ENCODE data around the gene METTL22. TPM values are rescaled to one million over a fixed set of nuclear protein-coding genes. Genes with fewer than 3 reads are reported as not detected.

The METTL22 gene
- 10 to 100 TPM; 26.4 to 30.8 TPM for total RNA-seq

DNA sequence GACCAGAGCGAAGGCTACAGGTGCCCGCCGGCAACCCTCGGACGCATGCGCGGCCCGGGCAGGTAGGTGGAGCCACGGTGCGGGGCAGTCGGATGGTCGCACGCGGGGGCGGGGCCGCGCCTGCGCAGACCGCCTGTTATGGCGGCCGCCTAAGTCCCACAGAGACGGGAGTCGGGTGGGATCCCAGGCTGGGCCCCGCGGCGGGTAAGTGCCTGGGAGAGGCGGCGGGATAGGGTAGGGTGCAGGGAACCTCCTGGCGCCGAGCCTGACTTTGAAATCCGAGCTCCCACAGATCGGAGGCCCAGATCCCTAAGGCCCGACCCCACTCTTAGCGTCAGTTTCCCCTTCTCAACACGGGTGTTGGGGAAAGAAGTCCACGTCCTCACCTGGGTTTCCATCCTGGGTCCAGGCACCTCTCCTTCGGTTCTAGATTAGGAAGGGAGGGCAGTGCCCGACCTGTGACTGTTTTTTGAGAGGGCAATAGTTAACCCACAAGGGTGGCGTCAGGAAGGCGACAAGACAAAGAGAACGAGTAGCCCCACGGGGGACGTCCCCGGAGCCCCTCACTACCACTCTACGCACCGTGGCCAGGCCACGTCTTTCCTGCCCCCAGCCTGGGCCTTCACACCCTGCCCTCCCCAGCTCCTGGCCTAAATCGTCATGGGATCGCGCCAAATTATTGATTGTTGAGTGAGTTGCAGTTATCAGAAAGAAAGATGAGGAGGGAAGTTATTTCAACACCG is at the start of gene METTL22:
Gene METTL22, plus strand, starts transcription at position 127 of the 743 bp plus-strand sequence. CDS start 3,968 bp downstream, outside the sequence.
- ChIA-PET POLR2A (interaction anchor here (0.6 to 1.4 kb wide), 3 partner anchors 35 to 247 kb away, joined by 3 to 5 read pairs (median 3); partner anchors contain the start of genes CARHSP1, PMM2 and TMEM186), CTCF (interaction anchor here (1.5 to 1.7 kb wide), 3 partner anchors 33 to 151 kb away, joined by 3 to 5 read pairs (median 4); no protein-coding TSS in a partner anchor)
- intact Hi-C loops (cut with micrococcal nuclease) = loop anchor here (1.0 to 5.0 kb wide), 4 partner anchors 33 to 176 kb away; partner anchors contain the start of genes ABAT, PMM2 and TMEM186
- H3K4me1 Mint-ChIP-seq (ENCODE audit: low read depth) = peaks cover 29% of the 10 kb centered on the region
- H3K9me3 Mint-ChIP-seq = no peaks in the 10 kb centered on the region
- peak within 1 kb of the TSS; percentile 51 for H3K27ac Mint-ChIP-seq
- DNase-seq = peak; percentile 93
- no peaks in the 10 kb centered on the region for H3K27me3 Mint-ChIP-seq
- H3K4me3 Mint-ChIP-seq = peak within 1 kb of the TSS; percentile 93
- peaks cover 2% of the 10 kb centered on the region for H3K36me3 Mint-ChIP-seq

- Mint-ChIP-seq H3K36me3 (no peaks in the 10 kb centered on the region), H3K9me3 (no peaks in the 10 kb centered on the region), H3K4me3 (no peak overlapping the region), H3K27me3 (peaks cover 10% of the 10 kb centered on the region), H3K27ac (no peak overlapping the region), H3K4me1 (ENCODE audit: low read depth) (peaks cover 5% of the 10 kb centered on the region)
- DNase-seq = no peak
- CTCF ChIA-PET = interaction anchor here (1.2 to 2.6 kb wide), 2 partner anchors 220 to 308 kb away, joined by 3 to 10 read pairs; no protein-coding TSS in a partner anchor
- intact Hi-C loops (cut with micrococcal nuclease) = loop anchor here (5.0 kb wide), 1 partner anchor 560 kb away; no protein-coding TSS in a partner anchor
- POLR2A ChIA-PET = no interaction called here
These were observed 49.2 kb upstream of the METTL22 start for GRCh38 chr16:8572063-8572918.

DNA sequence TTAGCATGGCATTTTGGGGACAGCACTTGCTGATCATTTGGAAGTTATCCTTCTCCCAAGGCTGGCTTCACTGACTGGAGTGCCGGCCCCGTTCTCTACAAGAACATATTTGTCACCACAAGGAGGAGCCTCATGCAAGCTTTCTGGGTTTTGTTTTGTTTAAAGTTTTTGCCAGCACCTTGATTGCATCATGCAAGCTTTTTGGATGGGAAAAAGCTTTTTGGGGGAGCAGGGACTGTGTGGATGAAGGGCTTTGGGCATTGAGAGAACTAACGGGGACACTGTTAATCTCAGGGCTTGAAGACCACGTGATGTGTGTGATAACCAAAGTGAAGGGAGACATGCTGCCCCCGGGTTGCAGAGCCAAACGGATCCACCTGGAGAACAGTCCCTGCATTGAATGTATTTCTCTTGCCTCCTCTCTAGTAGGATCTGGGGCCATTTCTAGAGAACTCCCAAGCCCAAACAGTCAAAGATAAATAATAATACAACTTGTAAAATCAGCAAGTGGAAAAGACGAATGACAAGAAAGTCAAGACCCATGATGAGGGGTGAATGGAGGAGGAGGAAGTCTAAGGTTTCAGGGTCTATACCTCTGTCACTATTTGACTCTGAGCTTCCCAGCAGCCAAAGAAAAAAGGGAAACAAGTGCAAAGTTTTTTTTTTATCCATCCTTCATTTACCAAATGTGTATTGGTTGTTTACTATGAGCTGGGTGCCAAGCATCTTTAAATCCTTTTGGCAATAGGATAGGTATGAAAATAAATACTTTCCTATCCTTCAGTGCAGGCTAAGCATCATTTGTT is 48.4 kb upstream of the METTL22 start:
- CTCF ChIA-PET = interaction anchor here (1.2 to 2.6 kb wide), 2 partner anchors 219 to 307 kb away, joined by 3 to 10 read pairs; no protein-coding TSS in a partner anchor
- intact Hi-C loops (cut with micrococcal nuclease) = loop anchor here (5.0 kb wide), 1 partner anchor 559 kb away; no protein-coding TSS in a partner anchor
- H3K27me3 Mint-ChIP-seq = peaks cover 10% of the 10 kb centered on the region
- H3K27ac Mint-ChIP-seq = no peak overlapping the region
- POLR2A ChIA-PET = no interaction called here
- peaks cover 1% of the 10 kb centered on the region for H3K4me1 Mint-ChIP-seq (ENCODE audit: low read depth)
- H3K36me3 Mint-ChIP-seq = no peaks in the 10 kb centered on the region
- DNase-seq = peak; percentile 21
- H3K4me3 Mint-ChIP-seq = no peak overlapping the region
- H3K9me3 Mint-ChIP-seq = no peaks in the 10 kb centered on the region

- DNase-seq = no peak
- POLR2A ChIA-PET = no interaction called here
- Mint-ChIP-seq H3K36me3 (no peaks in the 10 kb centered on the region), H3K27me3 (peaks cover 8% of the 10 kb centered on the region), H3K4me1 (ENCODE audit: low read depth) (no peaks in the 10 kb centered on the region), H3K27ac (no peak overlapping the region), H3K4me3 (no peak overlapping the region), H3K9me3 (no peaks in the 10 kb centered on the region)
- intact Hi-C loops (cut with micrococcal nuclease) = no loop called here
- CTCF ChIA-PET = interaction anchor here (1.5 kb wide), 1 partner anchor 305 kb away, joined by 3 read pairs; no protein-coding TSS in a partner anchor
These were observed 46.1 kb upstream of the METTL22 start for GRCh38 chr16:8575399-8575798.

GRCh38 chr16:8576141-8577004 is 45.1 kb upstream of the METTL22 start:
- no peak overlapping the region for H3K27ac Mint-ChIP-seq
- H3K36me3 Mint-ChIP-seq = no peaks in the 10 kb centered on the region
- no peaks in the 10 kb centered on the region for H3K9me3 Mint-ChIP-seq
- H3K4me1 Mint-ChIP-seq (ENCODE audit: low read depth) = no peaks in the 10 kb centered on the region
- H3K4me3 Mint-ChIP-seq = no peak overlapping the region
- POLR2A ChIA-PET = no interaction called here
- CTCF ChIA-PET = interaction anchor here (0.6 to 1.5 kb wide), 2 partner anchors 214 to 304 kb away, joined by 3 read pairs; no protein-coding TSS in a partner anchor
- peaks cover 8% of the 10 kb centered on the region for H3K27me3 Mint-ChIP-seq
- intact Hi-C loops (cut with micrococcal nuclease) = no loop called here
- DNase-seq = no peak

DNA sequence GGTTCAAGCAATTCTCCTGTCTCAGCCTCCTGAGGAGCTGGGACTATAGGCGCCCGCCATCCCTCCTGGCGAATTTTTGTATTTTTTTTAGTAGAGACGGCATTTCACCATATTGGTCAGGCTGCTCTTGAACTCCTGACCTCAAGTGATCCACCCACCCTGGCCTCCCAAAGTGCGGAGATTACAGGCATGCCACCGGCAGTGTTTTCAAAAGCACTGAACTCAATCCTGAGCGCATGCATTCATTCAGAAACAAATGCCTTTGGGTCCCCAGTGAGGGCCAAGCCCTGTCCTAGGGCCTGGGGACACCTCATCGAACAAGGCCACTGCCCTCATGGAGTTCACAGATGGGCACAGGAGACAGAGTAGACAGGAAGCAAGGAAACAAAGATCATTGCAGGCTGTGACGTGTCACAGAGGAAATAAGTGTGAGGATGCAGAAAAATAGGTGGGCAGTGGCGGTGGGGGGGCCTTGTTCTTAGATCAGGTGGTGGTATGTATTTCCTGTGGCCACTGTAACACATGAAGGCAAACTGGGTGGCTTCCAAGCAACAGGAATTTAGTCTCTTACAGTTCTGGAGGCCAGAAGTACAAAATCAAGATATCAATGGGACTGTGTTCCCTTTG is 43.7 kb upstream of the METTL22 start:
- Mint-ChIP-seq H3K27ac (no peak overlapping the region), H3K27me3 (peaks cover 10% of the 10 kb centered on the region)

GRCh38 chr16:8579559-8579958 is 41.9 kb upstream of the METTL22 start:
- no peak for DNase-seq
- H3K27me3 Mint-ChIP-seq = peaks cover 14% of the 10 kb centered on the region
- no peaks in the 10 kb centered on the region for H3K9me3 Mint-ChIP-seq
- no peak overlapping the region for H3K27ac Mint-ChIP-seq
- no peaks in the 10 kb centered on the region for H3K4me1 Mint-ChIP-seq (ENCODE audit: low read depth)
- H3K36me3 Mint-ChIP-seq = no peaks in the 10 kb centered on the region
- intact Hi-C loops (cut with micrococcal nuclease) = no loop called here
- ChIA-PET POLR2A (no interaction called here), CTCF (no interaction called here)
- H3K4me3 Mint-ChIP-seq = no peak overlapping the region

More for the DNA sequence above, 43.7 kb upstream of the METTL22 start:
- ChIA-PET CTCF (no interaction called here), POLR2A (no interaction called here)
- Mint-ChIP-seq H3K9me3 (no peaks in the 10 kb centered on the region), H3K4me1 (ENCODE audit: low read depth) (no peaks in the 10 kb centered on the region), H3K36me3 (no peaks in the 10 kb centered on the region), H3K4me3 (no peak overlapping the region)
- DNase-seq = no peak
- intact Hi-C loops (cut with micrococcal nuclease) = no loop called here

DNA sequence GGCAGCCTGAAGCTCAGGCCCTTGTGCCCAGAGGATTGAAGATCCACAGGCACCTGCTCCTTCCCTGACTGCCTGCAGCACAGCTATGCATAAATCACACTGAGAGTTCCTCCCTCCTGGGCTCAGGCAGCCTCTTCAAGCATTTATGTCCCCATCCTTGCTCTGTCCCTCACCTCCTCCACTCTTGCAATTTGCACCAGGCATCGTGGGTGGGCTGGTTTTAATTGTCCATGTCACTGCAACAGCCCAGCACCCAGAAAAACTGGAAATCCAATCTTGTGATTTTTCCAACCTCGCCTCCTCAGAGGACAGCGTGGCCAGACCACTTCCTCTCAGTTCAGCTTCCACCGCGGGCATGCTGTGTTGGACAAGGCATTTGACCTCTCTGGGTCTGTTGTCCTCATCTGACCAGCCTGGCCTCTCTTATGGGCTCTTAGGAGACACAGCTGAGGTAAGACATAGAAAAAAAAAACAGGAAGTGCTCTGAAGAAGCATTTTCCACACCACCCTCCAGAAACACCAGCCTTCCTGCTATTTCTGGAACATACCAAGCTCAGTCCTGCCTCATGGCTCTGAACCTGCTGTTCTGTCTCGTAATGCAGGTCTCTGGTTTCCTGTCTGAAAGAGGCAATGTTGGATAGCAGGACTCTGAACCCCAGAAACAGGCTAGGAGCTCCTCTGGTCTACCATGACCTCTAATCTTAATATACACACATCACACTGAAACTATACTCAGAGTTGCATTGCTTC is 39.5 kb upstream of the METTL22 start:
- POLR2A ChIA-PET = no interaction called here
- no peak overlapping the region for H3K4me3 Mint-ChIP-seq
- H3K4me1 Mint-ChIP-seq (ENCODE audit: low read depth) = no peaks in the 10 kb centered on the region
- H3K36me3 Mint-ChIP-seq = no peaks in the 10 kb centered on the region
- peaks cover 15% of the 10 kb centered on the region for H3K27me3 Mint-ChIP-seq
- H3K9me3 Mint-ChIP-seq = no peaks in the 10 kb centered on the region
- intact Hi-C loops (cut with micrococcal nuclease) = no loop called here
- CTCF ChIA-PET = no interaction called here
- H3K27ac Mint-ChIP-seq = no peak overlapping the region
- no peak for DNase-seq

DNA sequence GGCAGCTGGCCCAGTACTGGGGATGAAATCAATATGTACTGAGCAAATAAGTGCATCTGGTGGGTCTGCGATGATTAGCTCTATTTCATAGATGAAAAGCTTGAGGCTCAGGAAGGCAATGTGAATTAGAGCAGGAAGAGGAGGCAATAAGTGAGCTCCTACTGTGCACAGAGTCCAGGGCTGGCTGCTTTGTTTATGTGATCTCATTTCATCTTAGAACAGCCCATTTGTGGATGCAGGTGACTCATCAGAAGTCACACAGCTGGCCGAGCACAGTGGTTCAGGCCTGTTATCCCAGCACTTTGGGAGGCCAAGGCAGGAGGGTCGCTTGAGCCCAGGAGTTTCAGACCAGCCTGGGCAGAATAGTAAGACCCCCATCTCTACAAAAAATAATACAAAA is 38.3 kb upstream of the METTL22 start:
- ChIA-PET POLR2A (no interaction called here), CTCF (interaction anchor here (1.0 kb wide), 1 partner anchor 16 kb away, joined by 3 read pairs; no protein-coding TSS in a partner anchor)
- peaks cover 21% of the 10 kb centered on the region for H3K27me3 Mint-ChIP-seq
- H3K36me3 Mint-ChIP-seq = no peaks in the 10 kb centered on the region
- DNase-seq = no peak
- H3K27ac Mint-ChIP-seq = no peak overlapping the region
- H3K9me3 Mint-ChIP-seq = no peaks in the 10 kb centered on the region
- no peak overlapping the region for H3K4me3 Mint-ChIP-seq
- intact Hi-C loops (cut with micrococcal nuclease) = no loop called here
- no peaks in the 10 kb centered on the region for H3K4me1 Mint-ChIP-seq (ENCODE audit: low read depth)

GRCh38 chr16:8583732-8584131 is 37.8 kb upstream of the METTL22 start:
- H3K36me3 Mint-ChIP-seq = no peaks in the 10 kb centered on the region

More at GRCh38 chr16:8583732-8584131, 37.8 kb upstream of the METTL22 start:
- ChIA-PET CTCF (interaction anchor here (0.6 to 1.0 kb wide), 2 partner anchors 16 to 32 kb away, joined by 3 read pairs; no protein-coding TSS in a partner anchor), POLR2A (no interaction called here)
- Mint-ChIP-seq H3K4me1 (ENCODE audit: low read depth) (no peaks in the 10 kb centered on the region), H3K27ac (no peak overlapping the region), H3K4me3 (no peak overlapping the region), H3K9me3 (no peaks in the 10 kb centered on the region), H3K27me3 (peaks cover 24% of the 10 kb centered on the region)
- intact Hi-C loops (cut with micrococcal nuclease) = no loop called here
- no peak for DNase-seq
